Measurements from ENCODE around the gene ZNF407.

The ZNF407 gene

GRCh38 chr18:75033516-75033915, 435.8 kb downstream of the ZNF407 start:
- no peak for DNase-seq

GRCh38 chr18:75034937-75035336, 437.3 kb downstream of the ZNF407 start:
- DNase-seq: no peak

- DNase-seq: no peak
Measured at GRCh38 chr18:75035928-75036327, 438.3 kb downstream of the ZNF407 start.

GRCh38 chr18:75036917-75037688, 439.4 kb downstream of the ZNF407 start:
- no peak for DNase-seq

- DNase-seq: no peak
Measured at GRCh38 chr18:75037689-75037955, 440.0 kb downstream of the ZNF407 start.

- no peak for DNase-seq
Measured at GRCh38 chr18:75041586-75041985, 443.9 kb downstream of the ZNF407 start.

DNA sequence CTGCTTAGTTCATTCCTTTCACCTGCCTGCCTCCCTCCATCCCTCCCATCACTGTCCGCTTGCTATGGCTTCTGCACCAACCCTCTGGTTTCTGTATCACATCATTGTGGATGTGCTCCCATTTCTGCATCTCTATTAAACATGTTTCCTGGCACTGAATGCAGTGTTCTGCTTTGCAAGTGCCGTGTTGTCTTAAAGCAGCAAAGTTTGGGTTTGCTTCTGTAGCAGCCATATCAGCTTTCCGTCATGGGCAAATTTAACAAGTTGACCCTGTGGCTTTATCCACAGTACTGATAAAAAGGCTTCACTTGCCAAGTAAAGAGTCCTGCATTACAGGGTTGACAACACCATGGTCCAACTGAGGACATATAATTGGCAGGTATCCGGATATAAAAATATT, 445.8 kb downstream of the ZNF407 start:
- DNase-seq: no peak

DNA sequence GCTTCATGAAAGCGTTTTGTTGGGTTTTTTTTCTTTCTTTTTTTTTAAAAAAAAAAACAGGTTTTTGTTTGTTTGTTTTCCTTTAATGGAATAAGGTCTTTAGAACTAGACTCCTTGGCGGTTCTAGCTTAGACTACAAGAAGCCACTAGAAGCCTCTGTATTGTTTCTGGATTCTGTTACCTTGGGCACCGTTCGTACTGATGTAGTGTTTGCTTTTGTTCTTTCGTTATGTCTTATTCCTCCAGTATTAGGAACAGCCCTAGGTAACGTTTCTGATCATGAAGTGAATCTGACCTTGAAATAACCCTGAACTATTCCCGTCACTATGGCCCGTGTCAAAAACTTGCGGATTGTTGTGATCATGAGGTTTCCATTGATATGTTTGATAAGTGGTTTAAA, 446.6 kb downstream of the ZNF407 start:
- DNase-seq: no peak

DNA sequence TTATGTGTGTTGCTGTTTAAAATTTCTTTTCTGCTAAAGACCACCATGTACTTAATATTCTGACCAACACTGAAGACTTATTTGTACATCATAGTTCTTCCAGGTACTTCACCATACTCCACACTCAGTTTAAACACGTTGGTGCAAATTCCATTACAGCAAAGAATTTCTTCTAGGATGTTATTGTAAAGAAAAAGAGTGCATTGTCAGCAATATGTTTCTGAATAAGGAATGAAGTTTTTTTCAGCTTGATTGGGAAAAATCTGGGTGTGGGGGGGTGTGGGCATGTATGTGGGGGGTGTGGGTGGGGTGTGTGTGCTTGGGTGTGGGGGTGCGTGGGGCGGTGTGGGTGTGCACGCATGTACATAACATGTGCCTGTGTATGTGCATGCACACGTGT, 447.1 kb downstream of the ZNF407 start:
- no peak for DNase-seq

DNA sequence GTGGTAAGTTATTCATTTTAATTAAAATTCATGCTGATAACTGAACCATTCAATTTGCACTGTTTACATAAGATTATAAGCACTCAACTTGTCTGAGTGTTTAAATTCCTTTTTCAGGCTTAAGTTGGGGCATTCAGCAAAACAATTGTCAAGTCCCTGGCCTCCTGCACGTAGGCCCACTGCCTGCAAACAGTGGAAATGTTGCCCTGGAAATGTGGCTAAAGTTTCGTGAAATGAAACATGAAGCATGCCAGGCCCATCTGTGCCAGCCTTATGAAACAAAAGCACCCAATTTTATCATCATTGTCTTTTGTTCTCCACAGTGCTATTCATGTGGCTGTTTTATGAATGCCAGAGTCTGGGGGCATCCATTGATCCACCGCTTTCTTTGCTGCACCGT, 447.6 kb downstream of the ZNF407 start:
- DNase-seq: no peak

DNA sequence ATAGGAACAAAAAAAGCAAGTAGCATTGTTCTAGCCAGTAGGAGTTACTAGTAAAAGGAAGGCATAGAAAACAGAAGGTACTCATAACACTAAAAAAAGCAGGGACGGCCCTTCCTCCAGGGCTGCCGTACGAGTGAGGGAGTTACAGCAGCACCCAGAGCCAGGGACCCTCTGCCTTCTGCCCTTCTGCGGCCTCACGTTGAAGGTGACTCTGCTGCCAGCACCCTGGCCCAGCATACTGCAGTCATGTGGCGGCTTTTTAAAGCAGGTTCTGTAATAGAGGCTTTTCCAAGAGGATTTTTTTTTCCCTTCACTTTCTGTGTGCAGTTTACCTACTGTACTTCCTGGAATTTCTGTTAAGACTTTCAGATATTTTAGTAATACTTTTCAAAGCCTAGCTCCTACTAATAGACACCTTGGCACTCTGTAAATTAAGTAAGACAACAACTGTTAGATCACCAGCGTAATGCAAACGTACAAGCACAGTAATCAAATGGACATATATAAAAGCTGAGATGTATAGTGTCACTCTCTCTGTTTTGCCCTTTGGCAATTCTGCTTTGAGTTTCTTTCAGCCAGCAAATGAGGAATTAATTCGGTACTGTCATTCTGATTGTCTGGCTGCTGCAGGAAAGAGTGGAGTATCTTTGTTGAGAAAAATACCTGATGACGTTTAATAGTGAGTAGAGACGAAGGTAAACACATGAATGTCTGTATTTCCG, 449.7 kb downstream of the ZNF407 start:
- no peak for DNase-seq

DNA sequence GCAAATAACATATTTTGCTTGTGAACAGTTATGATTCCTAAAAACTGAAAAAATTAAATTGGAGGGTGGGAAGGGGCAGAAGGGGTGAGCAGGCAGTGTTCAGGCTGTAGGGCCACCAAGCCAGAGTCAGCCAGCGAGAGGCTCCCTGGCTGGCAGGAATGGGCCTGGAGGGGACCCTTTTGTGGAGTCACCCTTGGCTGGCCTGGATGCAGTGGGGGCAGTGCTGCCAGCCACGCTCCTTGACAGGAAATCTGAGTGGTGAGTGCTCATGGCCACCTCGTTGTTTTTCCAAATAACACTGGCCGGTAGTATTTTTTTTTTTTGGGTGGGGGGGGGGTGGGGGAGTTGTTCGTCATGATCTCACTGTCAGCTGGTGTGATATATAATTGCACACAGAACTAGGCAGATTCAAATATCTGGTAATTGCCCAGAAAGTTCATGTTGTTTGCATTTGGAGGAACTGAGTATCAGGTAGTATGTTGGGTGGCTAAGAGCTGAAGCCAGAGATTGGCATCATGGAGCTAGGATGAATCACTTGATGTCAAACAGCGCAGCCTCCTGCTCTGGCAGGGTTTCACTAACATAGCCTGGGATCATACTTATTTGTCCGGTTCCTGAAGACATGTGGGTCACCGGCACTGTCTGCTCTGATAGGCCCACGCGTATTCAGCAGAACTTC, 451.2 kb downstream of the ZNF407 start:
- DNase-seq: no peak

GRCh38 chr18:75049455-75049789, 451.8 kb downstream of the ZNF407 start:
- no peak for DNase-seq

- no peak for DNase-seq
Measured at GRCh38 chr18:75051757-75052156, 454.1 kb downstream of the ZNF407 start.

DNA sequence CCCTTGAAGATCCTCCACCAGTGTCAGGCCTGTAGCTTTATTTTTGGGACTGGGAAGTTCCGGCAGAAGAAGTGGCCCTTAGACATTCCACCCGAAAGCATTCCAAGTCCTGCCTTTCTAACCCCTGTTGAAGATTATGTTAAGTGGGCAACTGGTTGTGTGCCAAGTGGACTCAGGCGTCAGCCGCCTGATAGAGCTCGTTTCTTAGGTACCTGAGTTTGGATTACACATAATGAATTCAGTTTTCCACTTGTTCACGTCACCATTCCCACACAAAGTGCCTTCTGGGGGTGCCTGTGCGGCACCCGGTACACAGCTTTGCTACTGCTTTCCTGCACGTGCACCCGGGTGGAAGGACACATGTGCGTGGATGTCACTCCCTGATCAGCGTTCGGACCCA, 454.8 kb downstream of the ZNF407 start:
- no peak for DNase-seq

- DNase-seq: no peak
Measured at GRCh38 chr18:75053028-75053629, 455.5 kb downstream of the ZNF407 start.

GRCh38 chr18:75054046-75054445, 456.4 kb downstream of the ZNF407 start:
- DNase-seq: no peak

DNA sequence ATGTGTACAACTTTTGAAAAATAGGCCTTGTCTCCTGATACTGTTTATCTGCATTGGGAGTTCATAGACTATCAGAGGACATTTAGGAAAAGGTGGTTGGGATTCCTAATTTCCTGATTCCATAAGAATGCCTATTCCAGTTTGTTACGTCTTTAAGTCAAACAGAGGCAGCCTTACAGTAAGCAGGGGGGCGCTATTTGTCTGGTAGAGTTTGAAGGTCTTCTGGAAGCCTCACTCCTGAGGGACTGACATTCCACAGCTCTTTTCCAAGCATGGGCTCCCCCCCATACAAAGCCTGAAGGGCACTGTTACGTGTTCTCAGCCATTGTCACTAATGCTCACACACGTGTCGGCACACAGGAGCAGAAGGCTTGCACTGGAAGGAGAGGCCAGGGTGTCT, 456.9 kb downstream of the ZNF407 start:
- no peak for DNase-seq

GRCh38 chr18:75057169-75057960, 459.7 kb downstream of the ZNF407 start:
- no peak for DNase-seq

- DNase-seq: no peak
Measured at GRCh38 chr18:75060185-75060584, 462.5 kb downstream of the ZNF407 start.

DNA sequence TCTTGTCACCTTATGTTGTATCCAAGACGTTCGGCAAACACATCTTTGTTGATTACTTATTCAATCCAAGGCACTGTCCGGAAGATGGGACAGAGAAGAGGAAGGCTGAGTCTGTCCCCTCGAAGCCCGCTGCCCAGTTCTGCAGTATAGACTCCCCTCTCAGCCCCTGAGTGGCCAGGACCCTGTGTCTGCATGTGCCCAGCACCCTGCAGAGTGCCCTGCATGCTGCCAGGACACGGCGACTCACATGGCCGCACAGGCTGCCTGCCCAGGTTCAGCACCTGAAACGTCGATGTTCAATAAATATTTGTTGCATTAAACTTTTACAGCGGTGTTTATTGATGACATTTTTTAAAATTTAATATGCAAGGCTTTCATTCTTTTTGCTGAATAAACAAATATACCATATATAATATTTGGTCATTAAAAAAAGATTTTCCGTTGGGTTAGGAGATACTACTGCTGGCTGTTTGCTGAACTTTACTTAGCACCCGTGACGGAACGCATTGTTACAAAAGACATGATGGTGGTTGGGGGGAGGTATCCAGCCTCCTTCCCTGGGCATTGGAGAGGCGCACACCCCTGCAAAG, 464.7 kb downstream of the ZNF407 start:
- no peak for DNase-seq

DNA sequence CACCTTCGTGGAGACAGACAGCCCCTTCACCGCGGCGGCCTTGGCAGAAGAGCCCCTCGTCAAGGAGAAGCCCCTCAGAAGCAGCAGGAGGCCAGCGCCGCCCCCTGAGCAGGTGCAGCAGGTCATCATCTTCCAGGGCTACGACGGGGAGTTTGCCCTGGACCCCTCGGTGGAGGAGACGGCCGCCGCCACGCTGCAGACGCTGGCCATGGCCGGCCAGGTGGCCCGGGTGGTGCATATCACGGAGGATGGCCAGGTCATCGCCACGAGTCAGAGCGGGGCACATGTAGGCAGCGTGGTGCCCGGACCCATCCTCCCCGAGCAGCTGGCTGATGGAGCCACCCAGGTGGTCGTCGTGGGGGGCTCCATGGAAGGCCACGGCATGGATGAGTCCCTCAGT, 465.5 kb downstream of the ZNF407 start:
- DNase-seq: no peak

Data from KG1 (cell line).